Vagina (tissue), 2 donors: ENCODE data around the gene CD8B2.

Source experiments
- POLR2A ChIP-seq, 2 donors: fragments of 450-650 bp; IDR thresholded peaks; one replicate each; pipeline ENCODE4 v1.6.1; 2017; ENCODE audit warnings: antibody characterized with exemption in 2 of 2, mild to moderate bottlenecking in 2 of 2, moderate library complexity in 2 of 2
- TF ChIP-seq, protein P1 (sequence below), 3 experiments: fragments of 450-650 bp in 2 of 3; fragments of 200-600 bp in 1 of 3; sonication (generic) in 1 of 3; IDR thresholded peaks; one replicate each; pipeline ENCODE4 v1.5.1; 2017 to 2019; ENCODE audit warnings: antibody characterized with exemption in 3 of 3, mild to moderate bottlenecking in 2 of 3, moderate library complexity in 2 of 3

DNA sequence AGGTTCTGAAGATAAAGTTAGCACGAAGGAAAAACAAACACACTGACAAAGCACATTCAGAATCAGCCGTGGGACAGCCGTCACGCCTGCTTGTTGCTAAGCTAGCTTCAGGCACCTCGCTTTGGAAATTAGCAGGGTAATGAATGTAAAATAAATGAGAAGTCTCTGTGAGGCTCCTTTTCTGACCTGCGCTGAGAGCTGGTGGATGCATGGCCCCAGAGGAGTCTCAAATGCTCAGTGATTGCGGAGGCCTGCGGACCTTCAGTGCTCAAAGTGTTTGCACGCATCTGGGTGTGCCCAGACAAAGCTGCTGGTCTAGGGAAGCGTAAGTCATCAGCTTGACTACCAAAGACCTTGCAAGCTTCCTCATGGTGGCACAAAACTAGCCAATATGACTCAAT is 50.6 kb downstream of the CD8B2 start:
- no peak for TF ChIP-seq POLR2A (IDR thresholded peaks at IDR 0.05)
- TF ChIP-seq, protein P1, sequence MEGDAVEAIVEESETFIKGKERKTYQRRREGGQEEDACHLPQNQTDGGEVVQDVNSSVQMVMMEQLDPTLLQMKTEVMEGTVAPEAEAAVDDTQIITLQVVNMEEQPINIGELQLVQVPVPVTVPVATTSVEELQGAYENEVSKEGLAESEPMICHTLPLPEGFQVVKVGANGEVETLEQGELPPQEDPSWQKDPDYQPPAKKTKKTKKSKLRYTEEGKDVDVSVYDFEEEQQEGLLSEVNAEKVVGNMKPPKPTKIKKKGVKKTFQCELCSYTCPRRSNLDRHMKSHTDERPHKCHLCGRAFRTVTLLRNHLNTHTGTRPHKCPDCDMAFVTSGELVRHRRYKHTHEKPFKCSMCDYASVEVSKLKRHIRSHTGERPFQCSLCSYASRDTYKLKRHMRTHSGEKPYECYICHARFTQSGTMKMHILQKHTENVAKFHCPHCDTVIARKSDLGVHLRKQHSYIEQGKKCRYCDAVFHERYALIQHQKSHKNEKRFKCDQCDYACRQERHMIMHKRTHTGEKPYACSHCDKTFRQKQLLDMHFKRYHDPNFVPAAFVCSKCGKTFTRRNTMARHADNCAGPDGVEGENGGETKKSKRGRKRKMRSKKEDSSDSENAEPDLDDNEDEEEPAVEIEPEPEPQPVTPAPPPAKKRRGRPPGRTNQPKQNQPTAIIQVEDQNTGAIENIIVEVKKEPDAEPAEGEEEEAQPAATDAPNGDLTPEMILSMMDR (IDR thresholded peaks at IDR 0.05), result no peak
